ENCODE measurements around the gene DDX31.

DNA sequence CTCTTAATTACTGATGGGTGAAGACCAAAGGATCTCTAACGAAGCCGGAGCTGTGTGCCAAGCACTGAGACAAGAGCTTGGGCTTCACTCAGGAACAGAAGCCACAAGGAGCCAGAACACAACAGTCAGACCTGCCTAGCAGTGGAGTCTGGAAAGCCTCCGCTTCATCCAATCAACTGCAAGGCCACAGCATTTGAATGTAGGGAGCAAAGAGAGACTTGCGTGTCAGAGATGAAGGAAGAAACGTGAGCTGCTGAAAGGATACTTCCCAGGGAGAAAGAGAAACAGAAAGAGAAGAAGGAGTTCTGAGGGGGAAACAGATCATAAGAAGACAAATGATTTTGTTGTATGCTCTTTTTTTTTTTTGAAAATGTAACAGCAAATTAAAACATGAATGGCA is 43.5 kb downstream of the DDX31 start:
- TF ChIP-seq ZNF785 (CRISPR knock-in tag; IDR thresholded peaks at IDR 0.05) (no peak), U2AF1 (optimal IDR thresholded peaks at IDR 0.05; ENCODE audit: low read depth, low read length) (no peak), PCBP2 (IDR thresholded peaks at IDR 0.05; ENCODE audit: low read depth, low read length, poor library complexity, severe bottlenecking) (no peak), GABPA (tag; conservative IDR thresholded peaks at IDR 0.05; ENCODE audit: low read depth) (no peak), SETDB1 (IDR thresholded peaks at IDR 0.05; ENCODE audit: low read length) (no peak), NRF1 (conservative IDR thresholded peaks at IDR 0.05 in 1 of 2, IDR thresholded peaks at IDR 0.05 in 1 of 2) (no peak), POLR2AphosphoS5 (IDR thresholded peaks at IDR 0.05; ENCODE audit: control insufficient read depth, insufficient read depth, low read depth, low read length) (no peak), CC2D1A (IDR thresholded peaks at IDR 0.05) (no peak), FOXP1 (CRISPR knock-in tag; IDR thresholded peaks at IDR 0.05) (no peak), SREBF1 (IDR thresholded peaks at IDR 0.05; ENCODE audit: borderline replicate concordance, low read depth, low read length) (no peak), GTF2F1 (IDR thresholded peaks at IDR 0.05; ENCODE audit: low read depth, low read length) (no peak), KDM5B (IDR thresholded peaks at IDR 0.05; ENCODE audit: insufficient replicate concordance, low read depth, low read length) (no peak)
- TF ChIP-seq, protein P1, sequence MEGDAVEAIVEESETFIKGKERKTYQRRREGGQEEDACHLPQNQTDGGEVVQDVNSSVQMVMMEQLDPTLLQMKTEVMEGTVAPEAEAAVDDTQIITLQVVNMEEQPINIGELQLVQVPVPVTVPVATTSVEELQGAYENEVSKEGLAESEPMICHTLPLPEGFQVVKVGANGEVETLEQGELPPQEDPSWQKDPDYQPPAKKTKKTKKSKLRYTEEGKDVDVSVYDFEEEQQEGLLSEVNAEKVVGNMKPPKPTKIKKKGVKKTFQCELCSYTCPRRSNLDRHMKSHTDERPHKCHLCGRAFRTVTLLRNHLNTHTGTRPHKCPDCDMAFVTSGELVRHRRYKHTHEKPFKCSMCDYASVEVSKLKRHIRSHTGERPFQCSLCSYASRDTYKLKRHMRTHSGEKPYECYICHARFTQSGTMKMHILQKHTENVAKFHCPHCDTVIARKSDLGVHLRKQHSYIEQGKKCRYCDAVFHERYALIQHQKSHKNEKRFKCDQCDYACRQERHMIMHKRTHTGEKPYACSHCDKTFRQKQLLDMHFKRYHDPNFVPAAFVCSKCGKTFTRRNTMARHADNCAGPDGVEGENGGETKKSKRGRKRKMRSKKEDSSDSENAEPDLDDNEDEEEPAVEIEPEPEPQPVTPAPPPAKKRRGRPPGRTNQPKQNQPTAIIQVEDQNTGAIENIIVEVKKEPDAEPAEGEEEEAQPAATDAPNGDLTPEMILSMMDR (IDR thresholded peaks at IDR 0.05 in 2 of 3, conservative IDR thresholded peaks at IDR 0.05 in 1 of 3; ENCODE audit: insufficient read depth in 2 of 3, low read depth in 1 of 3, low read length in 3 of 3) = no peak
